HCT116 (cell line): ENCODE data around the gene TIGD3.

Experiments
- CTCF ChIP-seq, 3 experiments: fragments of 200-600 bp in 1 of 3; sonication (generic) in 1 of 3; IDR thresholded peaks in 2 of 3; conservative IDR thresholded peaks in 1 of 3; 2 replicates each; pipeline ENCODE4 v1.5.1; 2012 to 2017; ENCODE audit warnings: low read depth in 2 of 3, low read length in 2 of 3, antibody characterized with exemption in 1 of 3, borderline replicate concordance in 1 of 3, control low read depth in 1 of 3, mild to moderate bottlenecking in 1 of 3, mixed read lengths in 1 of 3, mixed run types in 1 of 3, moderate library complexity in 1 of 3; ENCODE audit not compliant: insufficient read depth in 1 of 3
- EZH2phosphoT487 ChIP-seq: fragments of 200-600 bp; IDR thresholded peaks from 2 replicates; pipeline ENCODE4 v1.6.1; 2018; ENCODE audit warnings: antibody characterized with exemption, borderline replicate concordance
- TF ChIP-seq, protein P1 (sequence below): IDR thresholded peaks from 2 replicates; pipeline ENCODE4 v1.6.1; 2012; ENCODE audit warnings: low read depth

GRCh38 chr11:65395961-65396530 is 41.5 kb downstream of the TIGD3 start:
- TF ChIP-seq CTCF (IDR thresholded peaks at IDR 0.05 in 2 of 3, conservative IDR thresholded peaks at IDR 0.05 in 1 of 3; ENCODE audit: borderline replicate concordance in 1 of 3, insufficient read depth in 1 of 3, low read depth in 2 of 3, low read length in 2 of 3) (no peak), EZH2phosphoT487 (no peak)
- TF ChIP-seq, protein P1, sequence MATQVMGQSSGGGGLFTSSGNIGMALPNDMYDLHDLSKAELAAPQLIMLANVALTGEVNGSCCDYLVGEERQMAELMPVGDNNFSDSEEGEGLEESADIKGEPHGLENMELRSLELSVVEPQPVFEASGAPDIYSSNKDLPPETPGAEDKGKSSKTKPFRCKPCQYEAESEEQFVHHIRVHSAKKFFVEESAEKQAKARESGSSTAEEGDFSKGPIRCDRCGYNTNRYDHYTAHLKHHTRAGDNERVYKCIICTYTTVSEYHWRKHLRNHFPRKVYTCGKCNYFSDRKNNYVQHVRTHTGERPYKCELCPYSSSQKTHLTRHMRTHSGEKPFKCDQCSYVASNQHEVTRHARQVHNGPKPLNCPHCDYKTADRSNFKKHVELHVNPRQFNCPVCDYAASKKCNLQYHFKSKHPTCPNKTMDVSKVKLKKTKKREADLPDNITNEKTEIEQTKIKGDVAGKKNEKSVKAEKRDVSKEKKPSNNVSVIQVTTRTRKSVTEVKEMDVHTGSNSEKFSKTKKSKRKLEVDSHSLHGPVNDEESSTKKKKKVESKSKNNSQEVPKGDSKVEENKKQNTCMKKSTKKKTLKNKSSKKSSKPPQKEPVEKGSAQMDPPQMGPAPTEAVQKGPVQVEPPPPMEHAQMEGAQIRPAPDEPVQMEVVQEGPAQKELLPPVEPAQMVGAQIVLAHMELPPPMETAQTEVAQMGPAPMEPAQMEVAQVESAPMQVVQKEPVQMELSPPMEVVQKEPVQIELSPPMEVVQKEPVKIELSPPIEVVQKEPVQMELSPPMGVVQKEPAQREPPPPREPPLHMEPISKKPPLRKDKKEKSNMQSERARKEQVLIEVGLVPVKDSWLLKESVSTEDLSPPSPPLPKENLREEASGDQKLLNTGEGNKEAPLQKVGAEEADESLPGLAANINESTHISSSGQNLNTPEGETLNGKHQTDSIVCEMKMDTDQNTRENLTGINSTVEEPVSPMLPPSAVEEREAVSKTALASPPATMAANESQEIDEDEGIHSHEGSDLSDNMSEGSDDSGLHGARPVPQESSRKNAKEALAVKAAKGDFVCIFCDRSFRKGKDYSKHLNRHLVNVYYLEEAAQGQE: no peak
